ENCODE measurements around the gene CPNE8. TPM values are rescaled to one million over a fixed set of nuclear protein-coding genes. Genes with fewer than 3 reads are reported as not detected.

The CPNE8 gene
- total RNA-seq, 2 donors from 2014 or later = 11.7 to 33.3 TPM

DNA sequence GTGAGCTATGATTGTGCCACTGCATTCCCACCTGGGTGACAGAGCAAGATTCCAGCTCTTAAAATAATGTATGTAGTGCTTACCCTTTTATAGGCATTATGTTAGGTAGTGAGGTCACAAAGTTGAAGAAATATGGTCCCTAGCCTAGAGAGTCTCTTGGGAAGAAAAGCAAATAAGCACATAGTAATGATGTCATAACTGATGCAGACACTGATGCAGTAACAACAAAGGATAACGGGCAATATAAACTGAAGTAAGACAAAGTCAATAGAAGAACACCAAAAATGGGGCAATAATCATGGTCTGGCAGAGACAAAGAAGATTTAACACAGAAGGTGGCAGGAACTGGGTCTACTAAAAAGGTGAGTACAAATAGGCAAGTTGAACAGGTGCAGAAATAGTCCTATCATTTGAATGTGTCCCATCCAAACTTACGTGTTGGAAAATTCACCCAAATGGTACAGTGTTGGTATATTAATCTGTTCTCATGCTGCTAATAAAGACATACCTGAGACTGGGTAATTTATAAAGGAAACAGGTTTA is 93.5 kb downstream of the CPNE8 start:
- Histone ChIP-seq H3K4me1 (no peaks in the 10 kb centered on the region), H3K4me3 (no peak overlapping the region), H3K9me3 (no peaks in the 10 kb centered on the region), H3K36me3 (no peaks in the 10 kb centered on the region), H3K9ac (ENCODE audit: low read depth in 2 of 2, low read length in 2 of 2) (no peak overlapping the region), H3K27me3 (no peaks in the 10 kb centered on the region), H3K27ac (no peak overlapping the region)
- intact Hi-C loops (cut with DNase I) = no loop called here
- DNase-seq = no peak
- TF ChIP-seq, protein P1, sequence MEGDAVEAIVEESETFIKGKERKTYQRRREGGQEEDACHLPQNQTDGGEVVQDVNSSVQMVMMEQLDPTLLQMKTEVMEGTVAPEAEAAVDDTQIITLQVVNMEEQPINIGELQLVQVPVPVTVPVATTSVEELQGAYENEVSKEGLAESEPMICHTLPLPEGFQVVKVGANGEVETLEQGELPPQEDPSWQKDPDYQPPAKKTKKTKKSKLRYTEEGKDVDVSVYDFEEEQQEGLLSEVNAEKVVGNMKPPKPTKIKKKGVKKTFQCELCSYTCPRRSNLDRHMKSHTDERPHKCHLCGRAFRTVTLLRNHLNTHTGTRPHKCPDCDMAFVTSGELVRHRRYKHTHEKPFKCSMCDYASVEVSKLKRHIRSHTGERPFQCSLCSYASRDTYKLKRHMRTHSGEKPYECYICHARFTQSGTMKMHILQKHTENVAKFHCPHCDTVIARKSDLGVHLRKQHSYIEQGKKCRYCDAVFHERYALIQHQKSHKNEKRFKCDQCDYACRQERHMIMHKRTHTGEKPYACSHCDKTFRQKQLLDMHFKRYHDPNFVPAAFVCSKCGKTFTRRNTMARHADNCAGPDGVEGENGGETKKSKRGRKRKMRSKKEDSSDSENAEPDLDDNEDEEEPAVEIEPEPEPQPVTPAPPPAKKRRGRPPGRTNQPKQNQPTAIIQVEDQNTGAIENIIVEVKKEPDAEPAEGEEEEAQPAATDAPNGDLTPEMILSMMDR (IDR thresholded peaks at IDR 0.05) = no peak

DNA sequence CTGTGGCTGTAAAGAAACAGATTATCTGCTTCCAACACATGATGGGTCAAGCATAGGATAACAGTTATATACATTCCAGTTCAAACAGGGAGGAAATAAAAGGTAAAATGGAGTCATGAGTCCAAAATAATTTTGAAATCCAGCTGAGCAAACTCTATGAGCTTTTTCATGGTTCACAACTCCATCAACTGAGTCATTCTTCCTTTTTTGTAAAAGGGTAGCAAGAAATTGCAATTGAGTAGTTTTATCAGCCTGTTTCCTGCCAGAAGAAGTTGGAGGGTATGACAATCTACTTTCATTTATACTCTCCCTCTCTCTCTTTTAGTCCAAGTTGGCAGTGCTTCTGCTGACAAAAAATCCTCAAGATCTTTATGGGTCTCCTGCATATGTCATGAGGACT is 95.6 kb downstream of the CPNE8 start:
- no peak for DNase-seq
- H3K9ac ChIP-seq (ENCODE audit: low read depth in 2 of 2, low read length in 2 of 2) = no peak overlapping the region

DNA sequence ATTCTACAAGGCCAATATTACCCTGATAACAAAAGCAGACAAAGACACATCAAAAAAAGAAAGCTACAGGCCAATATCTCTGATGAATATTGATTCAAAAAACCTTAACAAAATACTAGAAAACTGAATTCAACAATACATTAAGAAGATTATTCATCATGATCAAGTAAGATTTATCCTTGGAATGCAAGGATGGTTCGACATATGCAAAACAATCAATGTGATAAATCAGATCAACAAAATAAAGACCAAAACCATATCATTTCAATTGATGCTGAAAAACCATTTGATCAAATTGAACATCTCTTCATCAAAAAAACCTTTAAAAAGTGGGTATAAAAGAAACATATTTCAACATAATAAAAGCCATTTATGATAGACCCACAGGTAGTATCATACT is 117.3 kb downstream of the CPNE8 start:
- TF ChIP-seq, protein P1 (IDR thresholded peaks at IDR 0.05) = no peak
- Histone ChIP-seq H3K9me3 (no peaks in the 10 kb centered on the region), H3K36me3 (no peaks in the 10 kb centered on the region), H3K9ac (ENCODE audit: low read depth in 2 of 2, low read length in 2 of 2) (no peak overlapping the region), H3K4me1 (no peaks in the 10 kb centered on the region), H3K27me3 (no peaks in the 10 kb centered on the region), H3K4me3 (no peak overlapping the region), H3K27ac (no peak overlapping the region)
- no peak for DNase-seq
- intact Hi-C loops (cut with DNase I) = no loop called here

More for the DNA sequence above, 95.6 kb downstream of the CPNE8 start:
- Histone ChIP-seq H3K27ac (no peak overlapping the region), H3K27me3 (no peaks in the 10 kb centered on the region), H3K9me3 (no peaks in the 10 kb centered on the region), H3K36me3 (no peaks in the 10 kb centered on the region), H3K4me3 (no peak overlapping the region), H3K4me1 (no peaks in the 10 kb centered on the region)
- intact Hi-C loops (cut with DNase I) = no loop called here
- TF ChIP-seq, protein P1 (IDR thresholded peaks at IDR 0.05) = no peak

DNA sequence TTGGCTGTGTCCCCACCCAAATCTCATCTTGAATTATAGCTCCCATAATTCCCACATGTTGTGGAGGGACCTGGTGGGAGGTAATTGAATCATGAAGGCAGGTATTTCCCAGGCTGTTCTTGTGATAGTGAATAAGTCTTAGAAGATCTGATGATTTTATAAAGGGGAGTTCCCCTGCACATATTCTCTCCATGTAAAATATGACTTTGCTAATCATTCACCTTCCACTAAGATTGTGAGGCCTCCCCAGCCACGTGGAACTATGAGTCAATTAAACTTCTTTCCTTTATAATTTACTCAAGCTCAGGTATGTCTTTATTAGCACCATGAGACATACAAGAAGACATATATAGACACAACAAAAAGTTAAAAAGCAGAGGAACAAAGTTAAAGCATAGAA is 120.0 kb downstream of the CPNE8 start:
- H3K4me3 ChIP-seq = no peak overlapping the region
- no peaks in the 10 kb centered on the region for H3K27me3 ChIP-seq
- no peaks in the 10 kb centered on the region for H3K4me1 ChIP-seq
- H3K9me3 ChIP-seq = no peaks in the 10 kb centered on the region
- H3K36me3 ChIP-seq = no peaks in the 10 kb centered on the region
- intact Hi-C loops (cut with DNase I) = no loop called here
- TF ChIP-seq, protein P1 (IDR thresholded peaks at IDR 0.05) = no peak
- H3K9ac ChIP-seq (ENCODE audit: low read depth in 2 of 2, low read length in 2 of 2) = no peak overlapping the region
- DNase-seq = no peak
- H3K27ac ChIP-seq = no peak overlapping the region

DNA sequence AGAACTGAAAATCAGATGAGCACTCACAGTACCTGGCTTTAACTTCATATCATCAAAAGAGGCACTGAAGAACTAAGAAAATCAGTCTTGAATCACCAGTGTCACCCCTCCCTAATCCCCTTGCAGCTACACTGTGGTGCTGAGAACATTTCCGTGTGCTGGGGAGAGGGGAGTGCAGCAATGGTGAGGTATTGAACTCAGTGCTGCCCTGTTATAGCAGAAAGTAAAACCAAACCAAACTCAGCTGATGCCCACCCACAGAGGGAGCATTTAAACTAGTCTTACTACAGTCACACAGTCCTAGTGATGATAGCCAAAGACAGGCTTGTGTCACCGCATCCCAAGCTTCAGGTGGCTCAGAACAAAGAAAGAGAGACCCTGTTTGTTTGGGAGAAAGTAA is 122.1 kb downstream of the CPNE8 start:
- Histone ChIP-seq H3K4me3 (no peak overlapping the region), H3K27me3 (no peaks in the 10 kb centered on the region), H3K9me3 (no peaks in the 10 kb centered on the region), H3K27ac (no peak overlapping the region), H3K36me3 (no peaks in the 10 kb centered on the region), H3K4me1 (no peaks in the 10 kb centered on the region), H3K9ac (ENCODE audit: low read depth in 2 of 2, low read length in 2 of 2) (no peak overlapping the region)
- intact Hi-C loops (cut with DNase I) = no loop called here
- no peak for DNase-seq
- TF ChIP-seq, protein P1 (IDR thresholded peaks at IDR 0.05) = no peak
